Testis (tissue), 3 donors: ENCODE data around the gene RRAD. TPM values are rescaled to one million over a fixed set of nuclear protein-coding genes. Genes with fewer than 3 reads are reported as not detected.

Source experiments
- DNase-seq: peaks from one replicate; pipeline ENCODE4 v3.0.0-alpha.2; 2019
- H3K27ac ChIP-seq, 2 donors: fragments of 200-600 bp; sonication (generic); one replicate each; pipeline ENCODE4 v1.5.1; 2019
- H3K27me3 ChIP-seq: fragments of 200-600 bp; sonication (generic); one replicate; pipeline ENCODE4 v1.5.1; 2019
- H3K36me3 ChIP-seq: fragments of 200-600 bp; sonication (generic); one replicate; pipeline ENCODE4 v1.5.1; 2017; ENCODE audit warnings: low read depth; ENCODE audit errors: missing control alignments
- H3K4me1 ChIP-seq: fragments of 200-600 bp; sonication (generic); one replicate; pipeline ENCODE4 v1.5.1; 2019
- H3K4me3 ChIP-seq, 2 donors: fragments of 200-600 bp; sonication (generic); one replicate each; pipeline ENCODE4 v1.5.1; 2017 to 2019
- H3K9me3 ChIP-seq: fragments of 200-600 bp; sonication (generic); one replicate; pipeline ENCODE4 v1.5.1; 2017
- CTCF ChIP-seq, 3 experiments: fragments of 450-650 bp in 2 of 3; fragments of 200-600 bp in 1 of 3; sonication (generic) in 1 of 3; IDR thresholded peaks; one replicate each; pipeline ENCODE4 v1.5.1; 2016 to 2019; ENCODE audit warnings: antibody characterized with exemption in 3 of 3, mild to moderate bottlenecking in 2 of 3, moderate library complexity in 1 of 3
- POLR2A ChIP-seq: fragments of 450-650 bp; IDR thresholded peaks from one replicate; pipeline ENCODE4 v1.6.1; 2017; ENCODE audit warnings: antibody characterized with exemption, mild to moderate bottlenecking, moderate library complexity
- WGBS, 2 donors: methylation state at CpG; one replicate each; pipeline ENCODE4 v1.1.5; 2018; 5-methylcytosine and 5-hydroxymethylcytosine counted together
- intact Hi-C: fragments of 100-400 bp; cut with DNase I; formaldehyde crosslinking; loops from one replicate; pipeline ENCODE4 v1.15.1; 2023; ENCODE audit warnings: low total_unique reads
- polyA plus RNA-seq: library from polyadenylated mRNA; stranded (reverse); fragments of 350-450 nt; fragmentation: Illumina TruSeq; extraction: RNeasy Lipid Tissue Mini Kit (QIAGEN cat#74804); gene quantifications from one replicate; pipeline ENCODE4 v1.2.3, GENCODE V29; 2014; ENCODE audit warnings: low read depth, low replicate concordance; ENCODE audit not compliant: insufficient read depth
- total RNA-seq, 2 donors: library from RNA; depleted of rRNA; stranded (reverse); fragments of >200 nt; gene quantifications; one replicate each; pipeline ENCODE4 v1.2.3, GENCODE V29; 2016

RRAD gene
- total and polyA plus RNA-seq, 3 donors from 2014 or later, result 9.1 to 19.4 (median 12.4) TPM

GRCh38 chr16:66950437-66950836 is 25.1 kb upstream of the RRAD start:
- intact Hi-C loops, result no loop called here
- peaks cover 17% of the 10 kb centered on the region for H3K4me1 ChIP-seq
- no peaks in the 10 kb centered on the region for H3K27me3 ChIP-seq
- H3K36me3 ChIP-seq, result no peaks in the 10 kb centered on the region
- no peak overlapping the region for H3K4me3 ChIP-seq
- TF ChIP-seq CTCF (IDR thresholded peaks at IDR 0.05) (no peak), POLR2A (no peak)
- WGBS, 2 donors, result 84 to 96% methylated on average over 2 of the region's 2 CpGs
- no peak for DNase-seq
- H3K9me3 ChIP-seq, result no peaks in the 10 kb centered on the region
- no peak overlapping the region for H3K27ac ChIP-seq

- intact Hi-C loops, result no loop called here
- no peaks in the 10 kb centered on the region for H3K36me3 ChIP-seq
- peaks cover 16% of the 10 kb centered on the region for H3K4me1 ChIP-seq
- H3K27ac ChIP-seq, result no peak overlapping the region
- DNase-seq, result no peak
- WGBS, 2 donors, result 76 to 79% methylated on average over 5 to 6 of the region's 6 CpGs
- TF ChIP-seq POLR2A, result no peak
- TF ChIP-seq CTCF (IDR thresholded peaks at IDR 0.05), result no peak
- no peak overlapping the region for H3K4me3 ChIP-seq
- H3K9me3 ChIP-seq, result no peaks in the 10 kb centered on the region
- no peaks in the 10 kb centered on the region for H3K27me3 ChIP-seq
These were observed 24.1 kb upstream of the RRAD start for GRCh38 chr16:66949472-66949871.

GRCh38 chr16:66948837-66949225 is 23.5 kb upstream of the RRAD start:
- Histone ChIP-seq H3K4me1 (peaks cover 16% of the 10 kb centered on the region), H3K27ac (no peak overlapping the region), H3K27me3 (no peaks in the 10 kb centered on the region), H3K36me3 (no peaks in the 10 kb centered on the region), H3K4me3 (peak overlapping the region; percentile 31 to 56), H3K9me3 (no peaks in the 10 kb centered on the region)
- TF ChIP-seq POLR2A (no peak), CTCF (IDR thresholded peaks at IDR 0.05) (no peak)
- no peak for DNase-seq
- intact Hi-C loops, result no loop called here
- 6 to 8% methylated on average over 11 to 21 of the region's 21 CpGs for WGBS, 2 donors

GRCh38 chr16:66948134-66948836 is 22.9 kb upstream of the RRAD start:
- H3K27ac ChIP-seq, result no peak overlapping the region

More at GRCh38 chr16:66948134-66948836, 22.9 kb upstream of the RRAD start:
- no peaks in the 10 kb centered on the region for H3K9me3 ChIP-seq
- H3K36me3 ChIP-seq, result no peaks in the 10 kb centered on the region
- peaks cover 16% of the 10 kb centered on the region for H3K4me1 ChIP-seq
- H3K27me3 ChIP-seq, result no peaks in the 10 kb centered on the region
- intact Hi-C loops, result no loop called here
- TF ChIP-seq POLR2A, result no peak
- TF ChIP-seq CTCF (IDR thresholded peaks at IDR 0.05), result no peak
- peak overlapping the region; percentile 31 to 56 for H3K4me3 ChIP-seq
- 0 to 1% methylated on average over 17 to 41 of the region's 44 CpGs for WGBS, 2 donors
- DNase-seq, result peak; percentile 20
